SK-N-SH (cell line): Measurements from ENCODE around the gene HIVEP2. TPM values are rescaled to one million over a fixed set of nuclear protein-coding genes. Genes with fewer than 3 reads are reported as not detected.

ENCODE experiments used
- CTCF ChIA-PET: fragments of 300-600, 350-600 bp; formaldehyde crosslinking; extraction: SDS; loops from one replicate; lab custom pipeline; 2021; lab: Yijun Ruan, JAX
- POLR2A ChIA-PET: fragments of 350-600 bp; sonication (Branson Sonifier 250); formaldehyde crosslinking; extraction: SDS; loops from one replicate; lab custom pipeline; 2020; ENCODE audit warnings: antibody characterized with exemption, inconsistent platforms; lab: Yijun Ruan, JAX
- DNase-seq: peaks from one replicate; pipeline ENCODE4 v3.0.0; 2012
- H2AFZ ChIP-seq: fragments of 200-600 bp; sonication (generic); 2 replicates; pipeline ENCODE4 v1.8.1; 2016; ENCODE audit warnings: antibody characterized with exemption, mild to moderate bottlenecking, low read depth
- H3F3A ChIP-seq: fragments of 200-600 bp; sonication (generic); replicated peaks from 2 replicates; pipeline ENCODE3; 2016; ENCODE audit warnings: antibody characterized with exemption, mild to moderate bottlenecking; ENCODE audit not compliant: insufficient read depth
- H3K27ac ChIP-seq, 2 experiments: fragments of 200-500 bp in 1 of 2; fragments of 200-600 bp in 1 of 2; sonication (Bioruptor generic) in 1 of 2; sonication (generic), shearing (Covaris generic) in 1 of 2; 2 replicates each; pipeline versions ENCODE4 v1.5.1 to v1.6.1; 2014 to 2016; ENCODE audit warnings: low read depth in 2 of 2, inconsistent platforms in 1 of 2, low read length in 1 of 2, mild to moderate bottlenecking in 1 of 2, mixed read lengths in 1 of 2
- H3K27me3 ChIP-seq: fragments of 200-600 bp; sonication (generic), shearing (Covaris generic); 2 replicates; pipeline ENCODE4 v1.6.1; 2016; ENCODE audit warnings: mixed run types; ENCODE audit not compliant: insufficient read depth
- H3K36me3 ChIP-seq, 2 experiments: fragments of 200-500 bp in 1 of 2; fragments of 200-600 bp in 1 of 2; sonication (Bioruptor generic) in 1 of 2; sonication (generic) in 1 of 2; replicated peaks in 1 of 2; 2 replicates each; pipeline versions ENCODE3 to v1.5.1; 2014 to 2016; ENCODE audit warnings: low read length in 1 of 2, mild to moderate bottlenecking in 1 of 2; ENCODE audit not compliant: insufficient read depth in 2 of 2, control insufficient read depth in 1 of 2
- H3K4me1 ChIP-seq, 2 experiments: fragments of 200-500 bp in 1 of 2; fragments of 200-600 bp in 1 of 2; sonication (Bioruptor generic) in 1 of 2; sonication (generic), shearing (Covaris generic) in 1 of 2; 2 replicates each; pipeline versions ENCODE4 v1.5.1 to v1.6.1; 2014 to 2016; ENCODE audit warnings: low read depth in 1 of 2, low read length in 1 of 2, mixed run types in 1 of 2; ENCODE audit not compliant: insufficient read depth in 2 of 2, control insufficient read depth in 1 of 2
- H3K4me2 ChIP-seq: fragments of 200-600 bp; sonication (generic), shearing (Covaris generic); 2 replicates; pipeline ENCODE4 v1.6.1; 2017; ENCODE audit warnings: mixed run types
- H3K4me3 ChIP-seq, 2 experiments: fragments of 200-500 bp in 1 of 2; fragments of 200-600 bp in 1 of 2; sonication (Bioruptor generic) in 1 of 2; sonication (generic), shearing (Covaris generic) in 1 of 2; 2 replicates each; pipeline versions ENCODE4 v1.5.1 to v1.8.1; 2014 to 2016; ENCODE audit warnings: low read depth in 2 of 2, inconsistent platforms in 1 of 2, low read length in 1 of 2, mild to moderate bottlenecking in 1 of 2, mixed read lengths in 1 of 2, moderate library complexity in 1 of 2
- H3K79me2 ChIP-seq: fragments of 200-600 bp; sonication (generic); 2 replicates; pipeline ENCODE4 v1.8.1; 2017; ENCODE audit warnings: mild to moderate bottlenecking; ENCODE audit not compliant: insufficient read depth
- H3K9ac ChIP-seq: fragments of 200-600 bp; sonication (generic); 2 replicates; pipeline ENCODE4 v1.6.1; 2017; ENCODE audit warnings: mixed run types
- H3K9me2 ChIP-seq: fragments of 200-600 bp; sonication (generic); 2 replicates; pipeline ENCODE4 v1.6.1; 2017; ENCODE audit warnings: mixed run types
- H3K9me3 ChIP-seq: fragments of 200-600 bp; sonication (generic); 2 replicates; pipeline ENCODE4 v1.6.1; 2017; ENCODE audit warnings: mixed run types, mild to moderate bottlenecking, moderate library complexity
- H4K20me1 ChIP-seq: fragments of 200-600 bp; sonication (generic); 2 replicates; pipeline ENCODE4 v1.6.1; 2017; ENCODE audit warnings: mild to moderate bottlenecking, mixed run types; ENCODE audit not compliant: insufficient read depth
- CTCF ChIP-seq: fragments of 200-600 bp; sonication (generic); IDR thresholded peaks from 2 replicates; pipeline ENCODE4 v1.6.1; 2017; ENCODE audit warnings: antibody characterized with exemption, mild to moderate bottlenecking, moderate library complexity
- FOSL2 ChIP-seq: IDR thresholded peaks from 2 replicates; pipeline ENCODE4 v1.4.0; 2012; ENCODE audit warnings: low read depth, mild to moderate bottlenecking, moderate library complexity, borderline replicate concordance
- GATA2 ChIP-seq: sonication (generic); formaldehyde crosslinking; IDR thresholded peaks from 2 replicates; pipeline ENCODE4 v1.5.0; 2020; ENCODE audit warnings: mild to moderate bottlenecking, missing genetic modification reagents
- MXI1 ChIP-seq: IDR thresholded peaks from 2 replicates; pipeline ENCODE4 v1.6.1; 2012; ENCODE audit warnings: mild to moderate bottlenecking, low read depth, low read length, improper control_type of control experiment
- POLR2AphosphoS5 ChIP-seq: IDR thresholded peaks from 2 replicates; pipeline ENCODE4 v1.6.1; 2012; ENCODE audit warnings: low read depth, low read length
- REST ChIP-seq: IDR thresholded peaks from 2 replicates; pipeline ENCODE4 v1.6.1; 2012; ENCODE audit warnings: mild to moderate bottlenecking, low read depth, low read length, moderate library complexity
- RFX5 ChIP-seq: IDR thresholded peaks from 2 replicates; pipeline ENCODE4 v1.6.1; 2012; ENCODE audit warnings: mild to moderate bottlenecking, improper control_type of control experiment, low read length
- SMC3 ChIP-seq: IDR thresholded peaks from 2 replicates; pipeline ENCODE4 v1.6.1; 2012; ENCODE audit warnings: low read depth, low read length, improper control_type of control experiment
- USF1 ChIP-seq: IDR thresholded peaks from 2 replicates; pipeline ENCODE4 v1.4.0; 2012; ENCODE audit warnings: low read depth, borderline replicate concordance
- WGBS: methylation state at CpG from one replicate; pipeline ENCODE4 v1.1.6; 2017; ENCODE audit warnings: low lambda C conversion rate; 5-methylcytosine and 5-hydroxymethylcytosine counted together
- polyA plus RNA-seq, 3 experiments: library from polyadenylated mRNA; depleted of rRNA; stranded (reverse); fragments of >200 nt; gene quantifications; 2 replicates each; pipeline ENCODE4 v1.2.3, GENCODE V29; 2012

HIVEP2 gene
- polyA plus RNA-seq, 1 of the 3 experiments (the other 2 are of a cell fraction): 2.5 TPM

- peaks cover 19 to 26% of the 10 kb centered on the region in 2 experiments for H3K4me1 ChIP-seq
- POLR2A ChIA-PET: no interaction called here
- no peak for TF ChIP-seq GATA2 (CRISPR knock-in tag)
- no peak for TF ChIP-seq POLR2AphosphoS5
- no peak for TF ChIP-seq MXI1
- no peak for TF ChIP-seq FOSL2
- TF ChIP-seq USF1: no peak
- no peak for TF ChIP-seq SMC3
- no peak overlapping the region for H3K27ac ChIP-seq
- CTCF ChIA-PET: interaction anchor here (1.0 kb wide), 1 partner anchor 19 kb away, joined by 3 read pairs; no protein-coding TSS in a partner anchor
- H3K9ac ChIP-seq: no peak overlapping the region
- 88% methylated on average over 1 of the region's 1 CpG for WGBS
- no peaks in the 10 kb centered on the region for H3K9me3 ChIP-seq
- no peaks in the 10 kb centered on the region for H3K27me3 ChIP-seq
- no peaks in the 10 kb centered on the region for H4K20me1 ChIP-seq
- no peaks in the 10 kb centered on the region for H3K9me2 ChIP-seq
- no peak overlapping the region for H3K4me3 ChIP-seq
- no peaks in the 10 kb centered on the region for H3K36me3 ChIP-seq
- no peak overlapping the region for H2AFZ ChIP-seq
- H3K4me2 ChIP-seq: no peak overlapping the region
- no peak for DNase-seq
- peaks cover 55% of the 10 kb centered on the region for H3K79me2 ChIP-seq
- peaks cover 21% of the 10 kb centered on the region for H3F3A ChIP-seq
Observed at GRCh38 chr6:142888456-142888855, 56.5 kb downstream of the HIVEP2 start.

- H3K79me2 ChIP-seq: peaks cover 59% of the 10 kb centered on the region
- peaks cover 21% of the 10 kb centered on the region for H3F3A ChIP-seq
Observed at GRCh38 chr6:142887517-142887916, 57.5 kb downstream of the HIVEP2 start.

More at GRCh38 chr6:142887517-142887916, 57.5 kb downstream of the HIVEP2 start:
- Histone ChIP-seq H3K9me2 (no peaks in the 10 kb centered on the region), H3K27ac (peak overlapping the region in 1 of 2 experiments; percentile 96; a peak in 1 of 4 replicates), H3K4me2 (no peak overlapping the region; the same call in 1 of the 2 replicates), H3K9ac (no peak overlapping the region), H4K20me1 (no peaks in the 10 kb centered on the region), H3K27me3 (no peaks in the 10 kb centered on the region), H3K4me3 (no peak overlapping the region), H3K36me3 (no peaks in the 10 kb centered on the region), H3K4me1 (peaks cover 17 to 28% of the 10 kb centered on the region in 2 experiments), H3K9me3 (no peaks in the 10 kb centered on the region), H2AFZ (no peak overlapping the region)
- ChIA-PET POLR2A (interaction anchor here (0.5 kb wide), 1 partner anchor 138 kb away, joined by 3 read pairs; no protein-coding TSS in a partner anchor), CTCF (no interaction called here)
- no peak for DNase-seq
- no peak for TF ChIP-seq REST
- no peak for TF ChIP-seq RFX5
- no peak for TF ChIP-seq CTCF
- 94% methylated on average over 3 of the region's 3 CpGs for WGBS
